ENCODE data around the gene PEF1. TPM values are rescaled to one million over a fixed set of nuclear protein-coding genes. Genes with fewer than 3 reads are reported as not detected.
A peak's percentile ranks its signal among the peaks of the same experiment; 100 is the strongest.

Gene PEF1
- total RNA-seq, 1 experiment from 2014 or later: 33.7 TPM

DNA sequence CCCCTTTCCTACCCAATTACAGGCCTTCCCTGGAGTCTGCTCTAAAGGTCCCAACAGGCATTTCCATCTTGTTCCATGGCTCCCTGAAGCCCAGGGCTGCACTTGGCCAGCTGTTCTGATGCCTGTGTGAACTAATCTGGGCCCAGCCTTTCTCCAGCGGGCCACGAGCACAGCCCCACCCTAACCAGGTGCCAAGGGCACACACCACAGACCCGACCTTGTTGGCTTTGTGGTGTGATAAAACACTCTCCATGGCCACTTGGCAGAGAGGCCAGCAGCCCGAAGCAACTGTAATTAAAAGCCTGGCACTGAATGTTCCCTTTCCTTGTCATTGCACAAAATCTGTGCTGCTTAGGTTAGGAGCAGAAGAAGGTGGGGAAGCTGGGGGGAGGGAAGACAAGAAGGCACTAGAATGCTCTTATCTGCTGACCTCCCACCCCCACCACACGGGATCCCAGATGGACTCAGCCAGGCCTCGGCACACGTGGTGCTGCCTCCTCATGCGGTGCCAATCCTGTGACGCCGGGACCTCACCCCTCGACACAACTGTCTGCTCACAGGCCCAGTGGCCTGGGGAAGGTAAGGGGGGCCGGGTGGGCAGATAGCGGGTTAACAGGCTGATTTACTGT lies 17.3 kb downstream of the PEF1 start (continued):
- TF ChIP-seq ZNF416 (CRISPR knock-in tag; IDR thresholded peaks at IDR 0.05): no peak
- no peak for TF ChIP-seq OVOL2 (CRISPR knock-in tag; IDR thresholded peaks at IDR 0.05; ENCODE audit: borderline replicate concordance)
- no peak for TF ChIP-seq NR1H2 (CRISPR knock-in tag; IDR thresholded peaks at IDR 0.05)
- TF ChIP-seq, protein P1, sequence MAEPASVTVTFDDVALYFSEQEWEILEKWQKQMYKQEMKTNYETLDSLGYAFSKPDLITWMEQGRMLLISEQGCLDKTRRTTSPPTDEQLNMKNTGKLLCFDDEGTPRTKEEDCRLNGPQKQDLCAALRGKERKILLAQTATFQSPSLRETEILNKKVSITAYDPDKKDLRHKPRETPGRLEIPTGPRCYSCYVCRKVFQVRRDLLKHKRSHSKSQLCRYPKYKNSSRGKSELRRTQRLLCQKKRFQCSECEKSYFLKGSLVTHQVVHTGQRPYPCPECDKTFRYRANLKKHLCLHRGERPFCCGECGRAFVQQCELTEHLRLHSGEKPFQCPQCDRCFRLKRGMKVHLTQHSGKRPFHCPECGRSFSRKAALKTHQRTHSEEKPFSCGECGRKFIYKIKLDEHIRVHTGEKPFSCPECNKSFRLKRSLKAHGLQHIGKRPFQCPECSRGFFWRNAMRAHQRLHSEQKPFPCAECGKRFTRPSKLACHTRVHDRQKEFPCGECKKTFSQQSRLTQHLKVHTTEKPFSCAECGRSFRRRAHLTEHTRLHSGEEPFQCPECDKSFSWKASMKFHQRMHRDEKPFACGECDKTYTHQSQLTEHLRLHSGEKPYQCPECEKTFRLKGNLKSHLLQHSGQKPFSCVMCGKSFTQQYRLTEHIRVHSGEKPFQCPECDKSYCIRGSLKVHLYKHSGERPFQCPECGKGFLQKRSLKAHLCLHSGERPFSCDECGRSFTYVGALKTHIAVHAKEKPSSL (CRISPR knock-in tag; conservative IDR thresholded peaks at IDR 0.05): no peak

DNA sequence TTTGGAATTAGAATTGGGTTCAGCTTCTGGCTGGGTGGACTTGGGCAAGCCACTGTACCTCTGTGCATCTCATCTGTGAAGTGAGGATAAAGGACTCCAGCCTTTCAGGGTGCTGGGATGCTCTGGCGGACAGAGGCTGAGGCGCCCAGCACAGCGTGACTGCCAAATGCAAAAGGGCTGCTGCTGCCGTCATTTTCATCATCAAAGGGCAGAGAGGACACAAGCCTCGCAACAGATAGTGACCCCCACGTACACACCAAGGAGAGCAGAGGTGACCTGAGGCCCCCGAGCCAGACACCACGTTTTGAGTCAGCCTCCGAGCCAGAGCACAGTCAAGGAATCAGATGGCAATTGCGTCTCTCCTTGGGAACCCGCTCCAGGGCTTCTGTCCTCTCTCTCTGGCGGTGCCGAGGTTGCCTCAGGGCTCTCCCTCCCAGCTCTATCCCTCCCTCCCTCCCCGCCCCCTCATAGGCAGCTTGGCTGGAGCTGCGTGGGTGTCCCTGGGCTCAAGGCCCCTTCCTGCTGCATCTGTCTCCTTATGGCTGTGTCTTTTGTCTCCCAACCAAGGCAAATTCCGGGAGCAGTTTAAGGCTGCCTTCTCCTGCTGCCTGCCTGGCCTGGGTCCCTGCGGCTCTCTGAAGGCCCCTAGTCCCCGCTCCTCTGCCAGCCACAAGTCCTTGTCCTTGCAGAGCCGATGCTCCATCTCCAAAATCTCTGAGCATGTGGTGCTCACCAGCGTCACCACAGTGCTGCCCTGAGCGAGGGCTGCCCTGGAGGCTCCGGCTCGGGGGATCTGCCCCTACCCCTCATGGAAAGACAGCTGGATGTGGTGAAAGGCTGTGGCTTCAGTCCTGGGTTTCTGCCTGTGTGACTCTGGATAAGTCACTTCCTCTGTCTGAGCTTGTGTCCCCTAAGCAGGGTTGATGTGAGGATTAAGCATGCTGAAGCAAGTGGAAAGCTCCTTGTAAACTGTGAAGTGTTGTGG lies 18.2 kb downstream of the PEF1 start:
- Mint-ChIP-seq H3K27me3 (ENCODE audit: low read depth) (no peaks in the 10 kb centered on the region), H3K27ac (no peak overlapping the region; the same call in 1 of the 2 replicates), H3K4me1 (0 out of 2 replicates have a peak, but pooled peaks cover 4% of the 10 kb centered on the region), H3K36me3 (peaks cover 17% of the 10 kb centered on the region), H3K9me3 (no peaks in the 10 kb centered on the region), H3K4me3 (no peak overlapping the region)
- DNase-seq (ENCODE audit: low spot score) (no peak), ATAC-seq (peak; percentile 50)
- POLR2A ChIA-PET: no interaction called here
- CTCF ChIA-PET: interaction anchor here (0.8 to 2.8 kb wide), 4 partner anchors 9 to 162 kb away, joined by 3 to 14 read pairs (median 4); partner anchors contain the start of gene HCRTR1
- TF ChIP-seq, protein P2, sequence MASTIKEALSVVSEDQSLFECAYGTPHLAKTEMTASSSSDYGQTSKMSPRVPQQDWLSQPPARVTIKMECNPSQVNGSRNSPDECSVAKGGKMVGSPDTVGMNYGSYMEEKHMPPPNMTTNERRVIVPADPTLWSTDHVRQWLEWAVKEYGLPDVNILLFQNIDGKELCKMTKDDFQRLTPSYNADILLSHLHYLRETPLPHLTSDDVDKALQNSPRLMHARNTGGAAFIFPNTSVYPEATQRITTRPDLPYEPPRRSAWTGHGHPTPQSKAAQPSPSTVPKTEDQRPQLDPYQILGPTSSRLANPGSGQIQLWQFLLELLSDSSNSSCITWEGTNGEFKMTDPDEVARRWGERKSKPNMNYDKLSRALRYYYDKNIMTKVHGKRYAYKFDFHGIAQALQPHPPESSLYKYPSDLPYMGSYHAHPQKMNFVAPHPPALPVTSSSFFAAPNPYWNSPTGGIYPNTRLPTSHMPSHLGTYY (CRISPR knock-in tag; IDR thresholded peaks at IDR 0.05): no peak
- TF ChIP-seq, protein P3, sequence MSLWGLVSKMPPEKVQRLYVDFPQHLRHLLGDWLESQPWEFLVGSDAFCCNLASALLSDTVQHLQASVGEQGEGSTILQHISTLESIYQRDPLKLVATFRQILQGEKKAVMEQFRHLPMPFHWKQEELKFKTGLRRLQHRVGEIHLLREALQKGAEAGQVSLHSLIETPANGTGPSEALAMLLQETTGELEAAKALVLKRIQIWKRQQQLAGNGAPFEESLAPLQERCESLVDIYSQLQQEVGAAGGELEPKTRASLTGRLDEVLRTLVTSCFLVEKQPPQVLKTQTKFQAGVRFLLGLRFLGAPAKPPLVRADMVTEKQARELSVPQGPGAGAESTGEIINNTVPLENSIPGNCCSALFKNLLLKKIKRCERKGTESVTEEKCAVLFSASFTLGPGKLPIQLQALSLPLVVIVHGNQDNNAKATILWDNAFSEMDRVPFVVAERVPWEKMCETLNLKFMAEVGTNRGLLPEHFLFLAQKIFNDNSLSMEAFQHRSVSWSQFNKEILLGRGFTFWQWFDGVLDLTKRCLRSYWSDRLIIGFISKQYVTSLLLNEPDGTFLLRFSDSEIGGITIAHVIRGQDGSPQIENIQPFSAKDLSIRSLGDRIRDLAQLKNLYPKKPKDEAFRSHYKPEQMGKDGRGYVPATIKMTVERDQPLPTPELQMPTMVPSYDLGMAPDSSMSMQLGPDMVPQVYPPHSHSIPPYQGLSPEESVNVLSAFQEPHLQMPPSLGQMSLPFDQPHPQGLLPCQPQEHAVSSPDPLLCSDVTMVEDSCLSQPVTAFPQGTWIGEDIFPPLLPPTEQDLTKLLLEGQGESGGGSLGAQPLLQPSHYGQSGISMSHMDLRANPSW (CRISPR knock-in tag; conservative IDR thresholded peaks at IDR 0.05; ENCODE audit: low read depth): no peak

DNA sequence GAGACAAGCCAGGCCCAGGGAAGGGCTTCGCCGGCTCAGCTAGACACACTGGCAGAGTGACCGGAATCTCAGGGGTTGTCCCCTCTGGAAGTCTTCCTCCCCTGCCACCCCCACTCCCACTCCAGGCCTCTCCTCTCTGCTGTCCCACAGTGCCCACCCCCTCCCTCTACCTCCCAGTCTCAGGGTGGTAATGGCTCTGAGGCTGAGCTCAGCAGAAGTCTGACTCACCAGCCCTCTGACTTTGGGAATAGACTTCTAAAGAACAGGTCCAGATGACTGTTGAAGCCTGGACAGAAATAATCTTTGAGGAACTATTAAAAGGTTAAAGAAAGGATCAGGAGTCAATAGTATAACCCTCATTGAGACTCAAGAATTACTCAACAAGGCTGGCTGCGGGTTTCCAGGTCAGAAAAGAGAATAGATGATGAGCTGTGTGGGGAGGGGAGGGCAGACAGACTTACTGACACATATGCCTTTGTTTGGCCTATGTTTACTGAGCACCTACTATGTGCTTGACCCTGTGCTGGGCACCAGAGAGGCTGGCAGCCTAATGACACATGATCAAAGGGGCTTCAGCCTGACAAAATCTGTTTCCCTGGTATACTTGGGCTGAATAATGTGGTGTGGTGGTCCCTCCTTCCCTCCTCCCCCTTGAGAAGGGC lies 19.0 kb downstream of the PEF1 start:
- no peak for DNase-seq (ENCODE audit: low spot score)
- CTCF ChIA-PET: interaction anchor here (1.3 to 2.8 kb wide), 3 partner anchors 8 to 62 kb away, joined by 3 to 14 read pairs (median 4); partner anchors contain the start of gene HCRTR1
- peaks cover 13% of the 10 kb centered on the region for H3K36me3 Mint-ChIP-seq
- ATAC-seq: no peak
- no peaks in the 10 kb centered on the region for H3K9me3 Mint-ChIP-seq
- H3K27me3 Mint-ChIP-seq (ENCODE audit: low read depth): no peaks in the 10 kb centered on the region
- H3K4me1 Mint-ChIP-seq: 0 out of 2 replicates have a peak, but pooled peaks cover 4% of the 10 kb centered on the region
- POLR2A ChIA-PET: no interaction called here
- no peak overlapping the region for H3K4me3 Mint-ChIP-seq
- no peak overlapping the region for H3K27ac Mint-ChIP-seq
- TF ChIP-seq ZNF396 (CRISPR knock-in tag; IDR thresholded peaks at IDR 0.05; ENCODE audit: borderline replicate concordance): no peak
- TF ChIP-seq, protein P4, sequence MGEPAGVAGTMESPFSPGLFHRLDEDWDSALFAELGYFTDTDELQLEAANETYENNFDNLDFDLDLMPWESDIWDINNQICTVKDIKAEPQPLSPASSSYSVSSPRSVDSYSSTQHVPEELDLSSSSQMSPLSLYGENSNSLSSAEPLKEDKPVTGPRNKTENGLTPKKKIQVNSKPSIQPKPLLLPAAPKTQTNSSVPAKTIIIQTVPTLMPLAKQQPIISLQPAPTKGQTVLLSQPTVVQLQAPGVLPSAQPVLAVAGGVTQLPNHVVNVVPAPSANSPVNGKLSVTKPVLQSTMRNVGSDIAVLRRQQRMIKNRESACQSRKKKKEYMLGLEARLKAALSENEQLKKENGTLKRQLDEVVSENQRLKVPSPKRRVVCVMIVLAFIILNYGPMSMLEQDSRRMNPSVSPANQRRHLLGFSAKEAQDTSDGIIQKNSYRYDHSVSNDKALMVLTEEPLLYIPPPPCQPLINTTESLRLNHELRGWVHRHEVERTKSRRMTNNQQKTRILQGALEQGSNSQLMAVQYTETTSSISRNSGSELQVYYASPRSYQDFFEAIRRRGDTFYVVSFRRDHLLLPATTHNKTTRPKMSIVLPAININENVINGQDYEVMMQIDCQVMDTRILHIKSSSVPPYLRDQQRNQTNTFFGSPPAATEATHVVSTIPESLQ (CRISPR knock-in tag; IDR thresholded peaks at IDR 0.05): no peak
- TF ChIP-seq PRRX2 (CRISPR knock-in tag; IDR thresholded peaks at IDR 0.05): no peak
- TF ChIP-seq, protein P5, sequence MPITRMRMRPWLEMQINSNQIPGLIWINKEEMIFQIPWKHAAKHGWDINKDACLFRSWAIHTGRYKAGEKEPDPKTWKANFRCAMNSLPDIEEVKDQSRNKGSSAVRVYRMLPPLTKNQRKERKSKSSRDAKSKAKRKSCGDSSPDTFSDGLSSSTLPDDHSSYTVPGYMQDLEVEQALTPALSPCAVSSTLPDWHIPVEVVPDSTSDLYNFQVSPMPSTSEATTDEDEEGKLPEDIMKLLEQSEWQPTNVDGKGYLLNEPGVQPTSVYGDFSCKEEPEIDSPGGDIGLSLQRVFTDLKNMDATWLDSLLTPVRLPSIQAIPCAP (CRISPR knock-in tag; IDR thresholded peaks at IDR 0.05): no peak
- no peak for TF ChIP-seq NR2C2 (CRISPR knock-in tag; IDR thresholded peaks at IDR 0.05)
- TF ChIP-seq CBFB (CRISPR knock-in tag; IDR thresholded peaks at IDR 0.05; ENCODE audit: low read depth): no peak
- TF ChIP-seq, protein P6, sequence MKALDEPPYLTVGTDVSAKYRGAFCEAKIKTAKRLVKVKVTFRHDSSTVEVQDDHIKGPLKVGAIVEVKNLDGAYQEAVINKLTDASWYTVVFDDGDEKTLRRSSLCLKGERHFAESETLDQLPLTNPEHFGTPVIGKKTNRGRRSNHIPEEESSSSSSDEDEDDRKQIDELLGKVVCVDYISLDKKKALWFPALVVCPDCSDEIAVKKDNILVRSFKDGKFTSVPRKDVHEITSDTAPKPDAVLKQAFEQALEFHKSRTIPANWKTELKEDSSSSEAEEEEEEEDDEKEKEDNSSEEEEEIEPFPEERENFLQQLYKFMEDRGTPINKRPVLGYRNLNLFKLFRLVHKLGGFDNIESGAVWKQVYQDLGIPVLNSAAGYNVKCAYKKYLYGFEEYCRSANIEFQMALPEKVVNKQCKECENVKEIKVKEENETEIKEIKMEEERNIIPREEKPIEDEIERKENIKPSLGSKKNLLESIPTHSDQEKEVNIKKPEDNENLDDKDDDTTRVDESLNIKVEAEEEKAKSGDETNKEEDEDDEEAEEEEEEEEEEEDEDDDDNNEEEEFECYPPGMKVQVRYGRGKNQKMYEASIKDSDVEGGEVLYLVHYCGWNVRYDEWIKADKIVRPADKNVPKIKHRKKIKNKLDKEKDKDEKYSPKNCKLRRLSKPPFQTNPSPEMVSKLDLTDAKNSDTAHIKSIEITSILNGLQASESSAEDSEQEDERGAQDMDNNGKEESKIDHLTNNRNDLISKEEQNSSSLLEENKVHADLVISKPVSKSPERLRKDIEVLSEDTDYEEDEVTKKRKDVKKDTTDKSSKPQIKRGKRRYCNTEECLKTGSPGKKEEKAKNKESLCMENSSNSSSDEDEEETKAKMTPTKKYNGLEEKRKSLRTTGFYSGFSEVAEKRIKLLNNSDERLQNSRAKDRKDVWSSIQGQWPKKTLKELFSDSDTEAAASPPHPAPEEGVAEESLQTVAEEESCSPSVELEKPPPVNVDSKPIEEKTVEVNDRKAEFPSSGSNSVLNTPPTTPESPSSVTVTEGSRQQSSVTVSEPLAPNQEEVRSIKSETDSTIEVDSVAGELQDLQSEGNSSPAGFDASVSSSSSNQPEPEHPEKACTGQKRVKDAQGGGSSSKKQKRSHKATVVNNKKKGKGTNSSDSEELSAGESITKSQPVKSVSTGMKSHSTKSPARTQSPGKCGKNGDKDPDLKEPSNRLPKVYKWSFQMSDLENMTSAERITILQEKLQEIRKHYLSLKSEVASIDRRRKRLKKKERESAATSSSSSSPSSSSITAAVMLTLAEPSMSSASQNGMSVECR (CRISPR knock-in tag; IDR thresholded peaks at IDR 0.05; ENCODE audit: borderline replicate concordance): no peak

Measured in WTC11 (cell line).